ENCODE data around the gene HIVEP1.

HIVEP1 gene

DNA sequence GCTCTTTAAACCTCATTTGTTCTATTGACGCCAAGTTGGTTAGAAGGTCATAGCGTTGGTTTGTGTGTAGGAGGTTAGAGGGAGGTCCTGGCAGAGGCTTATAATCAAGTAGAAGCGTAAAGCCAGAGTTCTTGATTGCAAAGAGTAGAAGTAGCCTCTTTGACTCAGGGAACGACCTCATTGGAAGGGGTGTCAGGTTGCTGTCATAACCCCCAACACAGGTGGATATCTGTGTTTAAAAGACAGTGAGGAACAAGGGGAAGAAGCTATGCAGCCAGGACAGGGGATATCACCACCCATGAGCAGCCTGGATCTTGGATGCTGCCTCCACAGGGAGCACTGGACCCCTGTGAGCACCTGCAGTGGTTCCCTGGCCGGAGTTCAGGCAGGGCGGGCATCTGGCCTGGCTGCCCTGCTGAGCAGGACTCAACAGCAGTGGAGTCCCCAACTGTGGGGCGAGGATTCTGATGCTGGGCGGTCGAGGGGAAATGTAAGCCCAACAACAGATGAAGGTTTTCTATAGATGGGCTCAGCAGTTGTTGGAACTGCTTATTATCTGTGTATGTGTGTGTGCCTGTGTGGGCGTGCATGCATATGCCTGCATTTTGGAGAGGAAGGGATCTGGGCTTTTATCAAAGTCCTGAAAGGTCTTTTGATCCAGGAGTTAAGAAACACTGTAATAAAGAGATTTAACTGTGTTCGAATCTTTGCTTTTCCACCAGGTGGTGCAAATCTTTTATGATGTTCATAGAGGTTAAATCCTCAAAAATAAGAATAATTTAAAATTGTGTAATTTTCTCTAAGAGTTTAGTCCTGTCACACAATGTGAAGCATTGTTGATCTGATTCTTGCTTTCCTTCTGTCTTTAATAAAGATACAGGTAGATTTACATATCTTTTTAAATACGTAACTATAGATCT is 27.7 kb downstream of the HIVEP1 start:
- TF ChIP-seq, protein P1, sequence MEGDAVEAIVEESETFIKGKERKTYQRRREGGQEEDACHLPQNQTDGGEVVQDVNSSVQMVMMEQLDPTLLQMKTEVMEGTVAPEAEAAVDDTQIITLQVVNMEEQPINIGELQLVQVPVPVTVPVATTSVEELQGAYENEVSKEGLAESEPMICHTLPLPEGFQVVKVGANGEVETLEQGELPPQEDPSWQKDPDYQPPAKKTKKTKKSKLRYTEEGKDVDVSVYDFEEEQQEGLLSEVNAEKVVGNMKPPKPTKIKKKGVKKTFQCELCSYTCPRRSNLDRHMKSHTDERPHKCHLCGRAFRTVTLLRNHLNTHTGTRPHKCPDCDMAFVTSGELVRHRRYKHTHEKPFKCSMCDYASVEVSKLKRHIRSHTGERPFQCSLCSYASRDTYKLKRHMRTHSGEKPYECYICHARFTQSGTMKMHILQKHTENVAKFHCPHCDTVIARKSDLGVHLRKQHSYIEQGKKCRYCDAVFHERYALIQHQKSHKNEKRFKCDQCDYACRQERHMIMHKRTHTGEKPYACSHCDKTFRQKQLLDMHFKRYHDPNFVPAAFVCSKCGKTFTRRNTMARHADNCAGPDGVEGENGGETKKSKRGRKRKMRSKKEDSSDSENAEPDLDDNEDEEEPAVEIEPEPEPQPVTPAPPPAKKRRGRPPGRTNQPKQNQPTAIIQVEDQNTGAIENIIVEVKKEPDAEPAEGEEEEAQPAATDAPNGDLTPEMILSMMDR (conservative IDR thresholded peaks at IDR 0.05; ENCODE audit: low read depth, low read length), result peak; percentile 27
- DNase-seq (ENCODE audit: low read depth), result peak; percentile 30
- H3K4me3 ChIP-seq (ENCODE audit: low read depth, low read length), result no peak overlapping the region

DNA sequence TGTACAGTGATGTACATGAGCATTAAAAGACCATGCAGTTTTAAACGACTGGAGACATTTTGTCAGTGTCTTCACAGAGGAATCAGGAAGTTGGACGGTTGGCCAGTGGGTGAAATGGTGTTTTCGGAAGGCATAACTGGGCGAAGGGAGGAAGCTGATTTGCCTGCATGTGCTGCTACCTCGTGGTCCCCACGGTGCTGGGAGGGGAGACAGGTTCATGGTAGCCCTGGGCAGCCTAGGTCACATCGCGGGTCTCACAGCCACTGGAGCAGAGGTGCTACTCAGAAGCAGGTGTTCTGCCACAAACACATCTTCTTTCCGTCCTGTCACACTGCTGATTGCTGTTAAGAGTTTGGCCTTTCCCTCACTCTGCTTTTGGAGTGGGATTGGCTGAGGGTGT is 35.2 kb downstream of the HIVEP1 start:
- no peak overlapping the region for H3K4me3 ChIP-seq (ENCODE audit: low read depth, low read length)
- no peak for DNase-seq (ENCODE audit: low read depth)
- TF ChIP-seq, protein P1 (conservative IDR thresholded peaks at IDR 0.05; ENCODE audit: low read depth, low read length), result no peak

DNA sequence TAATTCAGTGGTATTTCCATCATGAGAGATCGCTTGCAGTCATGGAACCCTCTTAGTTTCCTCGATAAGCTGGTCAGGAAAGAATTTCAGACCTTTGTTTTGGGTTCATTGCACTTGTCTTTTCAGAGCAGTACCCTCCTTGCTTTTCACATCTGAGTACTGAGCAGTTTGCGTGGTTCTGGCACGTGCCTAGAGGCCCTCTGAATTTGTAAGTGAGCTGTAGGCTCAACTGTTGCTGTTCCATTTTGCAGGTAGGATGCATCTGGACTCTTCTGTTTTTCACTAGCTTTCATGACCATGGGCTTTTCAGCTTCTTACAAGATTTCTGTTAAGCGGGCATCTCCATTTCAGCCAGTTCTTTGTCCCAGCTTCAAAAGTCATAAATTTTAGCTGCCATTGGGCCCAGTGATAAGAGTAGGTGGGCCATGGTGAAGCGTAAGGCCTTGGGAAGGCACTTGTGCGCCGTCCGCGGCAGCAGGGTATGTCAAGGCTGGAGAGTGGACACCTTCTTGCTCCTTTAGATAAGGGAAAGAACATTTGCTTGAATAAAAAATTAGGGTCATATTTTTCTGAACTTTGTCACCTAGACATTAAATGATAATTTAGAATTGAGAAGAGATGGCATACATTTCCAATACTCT is 35.8 kb downstream of the HIVEP1 start:
- TF ChIP-seq, protein P1 (conservative IDR thresholded peaks at IDR 0.05; ENCODE audit: low read depth, low read length), result no peak
- DNase-seq (ENCODE audit: low read depth), result no peak

DNA sequence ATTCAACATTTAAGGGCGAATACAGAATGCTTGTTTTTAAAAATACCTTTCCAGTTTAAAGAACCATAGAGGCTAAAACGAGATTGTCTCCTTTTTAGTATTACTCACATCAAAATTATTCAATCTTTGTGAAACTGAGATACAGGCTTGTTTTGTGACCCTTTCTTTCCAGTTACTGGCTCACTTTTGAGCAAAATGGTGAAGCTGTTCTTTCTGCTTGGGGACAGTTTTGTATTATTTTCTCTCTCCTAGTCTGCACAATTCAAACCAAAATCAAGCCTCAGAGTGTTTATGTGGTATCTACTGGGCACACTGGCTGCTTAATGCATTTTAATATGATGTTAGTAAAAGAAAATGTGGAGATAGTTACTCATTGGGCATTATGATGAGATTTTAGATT is 36.5 kb downstream of the HIVEP1 start:
- DNase-seq (ENCODE audit: low read depth), result no peak
- TF ChIP-seq, protein P1 (conservative IDR thresholded peaks at IDR 0.05; ENCODE audit: low read depth, low read length), result no peak
- H3K4me3 ChIP-seq (ENCODE audit: low read depth, low read length), result no peak overlapping the region

More for the DNA sequence above, 35.8 kb downstream of the HIVEP1 start:
- no peak overlapping the region for H3K4me3 ChIP-seq (ENCODE audit: low read depth, low read length)

DNA sequence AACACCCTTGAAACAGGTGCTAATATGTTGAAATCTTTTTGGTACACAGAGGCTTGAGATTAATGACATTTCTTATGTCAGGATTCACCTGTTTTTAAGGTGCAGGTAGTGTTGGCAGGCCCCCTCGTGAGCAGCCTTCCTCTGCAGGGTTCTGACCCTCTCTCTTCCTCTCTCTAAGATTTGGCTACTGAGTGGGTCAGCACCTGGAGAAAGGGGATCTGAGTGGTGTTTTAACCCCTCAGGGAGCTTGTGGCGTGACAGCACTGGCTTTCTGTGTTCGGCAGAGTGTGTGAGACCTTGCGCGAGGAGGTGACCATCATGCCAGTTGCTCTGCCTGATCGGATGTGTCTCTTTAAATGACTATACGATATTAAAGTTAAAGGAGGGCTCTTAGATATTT is 37.1 kb downstream of the HIVEP1 start:
- H3K4me3 ChIP-seq (ENCODE audit: low read depth, low read length), result no peak overlapping the region
- DNase-seq (ENCODE audit: low read depth), result no peak
- TF ChIP-seq, protein P1 (conservative IDR thresholded peaks at IDR 0.05; ENCODE audit: low read depth, low read length), result no peak

DNA sequence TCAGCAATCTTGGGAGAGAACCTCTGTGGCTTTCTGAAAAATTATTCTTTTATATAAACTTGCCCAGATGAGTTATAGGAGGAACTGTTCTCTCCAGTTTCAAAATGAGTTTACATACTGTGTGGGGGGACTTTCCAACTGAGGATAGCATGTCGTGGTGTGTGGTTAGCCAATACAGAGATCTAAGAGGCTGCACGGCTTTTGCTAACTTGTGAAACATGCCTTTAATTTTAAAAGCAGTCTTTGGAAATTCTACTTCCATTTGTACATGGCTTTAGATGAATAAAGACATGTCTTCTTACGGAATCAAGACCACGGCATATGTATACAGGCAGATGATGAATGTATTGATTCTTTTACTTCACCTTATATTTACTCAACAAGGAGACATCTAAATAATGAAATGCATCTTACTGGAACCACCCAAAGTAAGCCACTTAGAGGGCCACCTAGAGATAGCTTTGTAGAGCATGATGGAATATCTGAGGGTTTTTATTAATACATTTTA is 39.8 kb downstream of the HIVEP1 start:
- DNase-seq (ENCODE audit: low read depth), result peak; percentile 76
- TF ChIP-seq, protein P1 (conservative IDR thresholded peaks at IDR 0.05; ENCODE audit: low read depth, low read length), result no peak
- no peak overlapping the region for H3K4me3 ChIP-seq (ENCODE audit: low read depth, low read length)

All from choroid plexus epithelial cell (primary cell).